ENCODE results near the gene ENPP3.

ENPP3 gene

DNA sequence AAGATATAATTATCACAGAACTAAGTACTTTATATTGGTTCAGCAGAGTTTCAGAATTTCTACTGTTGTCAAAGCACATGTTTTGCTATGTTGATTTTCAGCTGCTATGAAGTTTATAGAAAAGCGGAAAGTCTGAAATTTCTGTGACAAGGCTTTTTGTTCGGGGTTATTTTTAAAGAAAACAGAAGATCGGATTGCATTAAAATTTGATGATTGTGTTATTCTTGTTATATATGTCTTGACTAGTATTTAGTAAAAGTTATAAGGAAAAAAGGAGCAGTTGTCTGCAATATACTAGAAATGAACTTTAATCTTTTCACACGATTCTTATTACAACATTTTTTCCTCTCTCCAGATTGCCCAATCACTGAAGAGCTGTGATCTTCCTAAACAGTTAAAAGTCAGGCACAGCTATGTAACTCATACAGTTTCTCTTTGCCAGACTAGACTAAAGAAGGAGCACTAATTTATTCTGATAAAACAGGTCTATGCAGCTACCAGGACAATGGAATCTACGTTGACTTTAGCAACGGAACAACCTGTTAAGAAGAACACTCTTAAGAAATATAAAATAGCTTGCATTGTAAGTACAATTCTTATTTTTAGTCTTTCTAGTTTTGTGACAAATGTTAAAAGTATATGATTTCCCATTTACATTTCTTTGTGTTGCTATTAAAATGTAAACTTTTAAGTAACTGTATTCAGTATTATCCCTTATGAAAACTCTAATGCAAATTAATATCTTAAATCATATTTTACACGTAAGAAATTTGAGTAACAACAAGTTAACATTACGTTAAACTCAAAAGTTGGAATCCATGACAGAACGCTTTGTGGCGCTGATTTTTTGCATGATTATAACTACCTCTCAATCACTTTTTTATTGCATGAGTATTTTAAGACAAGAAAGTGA, at the start of gene ENPP3:
ENPP3 (plus strand) TSS at position 423 of the 913 bp plus-strand sequence; CDS start at position 506, 83 bp downstream.
- no peak for DNase-seq

DNA sequence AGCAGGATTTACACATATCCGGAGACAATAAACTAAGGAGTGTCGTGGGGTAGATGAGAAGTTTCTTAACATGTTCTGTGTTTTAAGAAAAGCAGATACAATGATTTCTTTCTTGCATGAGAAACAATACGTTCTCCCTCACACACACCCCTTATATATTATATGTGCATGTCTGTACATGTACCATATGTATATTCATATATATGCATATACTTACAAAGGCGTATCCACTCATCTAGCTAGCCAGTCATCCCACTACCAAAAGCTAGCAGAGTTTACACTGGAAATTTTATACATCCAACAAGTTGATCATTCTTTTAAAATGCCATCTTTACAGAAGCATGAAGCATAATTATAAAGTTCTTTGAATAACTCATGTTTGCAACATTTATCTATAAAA, 49.2 kb upstream of the ENPP3 start:
- DNase-seq: no peak

DNA sequence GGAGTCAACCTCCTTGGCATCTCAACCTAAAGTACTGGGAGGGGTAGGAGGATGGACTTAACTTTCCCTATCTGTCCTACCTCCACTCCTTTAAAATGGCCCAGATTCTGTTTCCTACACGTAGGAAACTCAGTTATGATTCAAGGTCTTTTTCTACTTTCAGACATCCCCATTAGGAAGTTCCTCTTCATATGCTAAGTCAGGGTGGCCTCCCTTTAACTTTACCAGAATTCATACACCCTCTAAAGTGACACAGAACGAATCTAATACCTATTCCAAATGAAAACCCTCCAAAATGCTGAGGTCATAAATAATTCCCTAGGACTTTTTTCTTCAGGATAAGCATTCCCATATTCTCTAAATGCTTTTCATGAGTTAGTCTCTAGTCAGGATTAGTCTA, 48.5 kb upstream of the ENPP3 start:
- no peak for DNase-seq

- no peak for DNase-seq
Observed at GRCh38 chr6:131592935-131593334, 44.2 kb upstream of the ENPP3 start.

DNA sequence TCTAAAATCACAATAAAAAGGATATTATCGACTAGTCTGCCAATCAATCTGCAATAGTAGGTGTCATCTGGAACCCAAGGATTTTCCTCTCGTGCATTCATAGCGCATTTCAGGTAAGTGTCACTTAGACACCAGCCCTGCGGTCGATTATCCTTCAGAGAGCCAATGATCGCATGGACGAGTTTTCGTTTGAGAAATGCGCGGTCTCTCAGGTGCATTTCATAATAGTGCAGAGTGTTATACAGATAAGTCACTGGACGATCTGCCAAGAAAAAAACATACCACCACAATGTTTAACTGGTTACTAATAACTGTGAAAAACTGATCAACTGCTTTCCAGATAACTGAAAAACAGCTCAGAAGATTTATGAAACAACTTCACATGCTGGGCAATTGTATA, 43.0 kb upstream of the ENPP3 start:
- DNase-seq: no peak

DNA sequence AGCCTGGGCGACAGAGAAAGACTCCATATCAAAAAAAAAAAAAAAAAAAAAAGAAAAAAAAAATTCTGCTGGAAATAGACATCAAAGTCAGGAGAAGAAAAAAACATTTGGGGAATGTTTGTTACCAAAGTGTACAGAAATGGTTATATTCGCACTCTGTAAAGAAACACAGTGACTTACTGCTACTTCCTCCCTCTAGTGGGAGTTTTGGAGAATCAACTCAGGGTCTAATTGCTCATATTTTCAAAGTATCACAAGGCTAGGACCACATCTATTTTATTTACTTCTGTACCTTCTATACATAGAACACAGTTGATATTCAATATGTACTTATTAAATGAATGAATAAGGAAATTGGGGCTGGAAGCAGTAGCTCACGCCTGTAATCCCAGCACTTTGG, 39.7 kb upstream of the ENPP3 start:
- DNase-seq: no peak

DNA sequence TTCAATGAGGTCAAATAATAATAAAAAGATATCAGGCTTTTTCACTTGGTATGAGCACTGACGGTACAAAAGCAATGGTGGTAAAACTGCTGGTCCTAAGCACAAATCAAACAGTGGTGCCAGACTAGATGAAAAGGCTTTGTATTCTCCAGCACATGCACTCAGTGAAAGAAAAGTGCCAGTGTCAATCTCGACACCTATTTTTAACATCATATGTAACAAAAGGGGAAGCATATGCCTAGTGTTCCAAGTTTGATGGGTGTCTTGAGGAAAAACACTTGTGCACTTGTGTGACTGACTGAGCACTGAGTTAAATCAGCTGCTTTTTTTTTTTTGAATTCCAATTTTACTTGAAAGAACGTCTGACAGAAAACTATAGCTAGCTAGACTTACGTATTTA, 36.4 kb upstream of the ENPP3 start:
- DNase-seq: no peak

GRCh38 chr6:131602781-131603312, 34.3 kb upstream of the ENPP3 start:
- DNase-seq: no peak

- no peak for DNase-seq
Observed at GRCh38 chr6:131613296-131613925, 23.7 kb upstream of the ENPP3 start.

- no peak for DNase-seq
Observed at GRCh38 chr6:131615275-131615674, 21.8 kb upstream of the ENPP3 start.

DNA sequence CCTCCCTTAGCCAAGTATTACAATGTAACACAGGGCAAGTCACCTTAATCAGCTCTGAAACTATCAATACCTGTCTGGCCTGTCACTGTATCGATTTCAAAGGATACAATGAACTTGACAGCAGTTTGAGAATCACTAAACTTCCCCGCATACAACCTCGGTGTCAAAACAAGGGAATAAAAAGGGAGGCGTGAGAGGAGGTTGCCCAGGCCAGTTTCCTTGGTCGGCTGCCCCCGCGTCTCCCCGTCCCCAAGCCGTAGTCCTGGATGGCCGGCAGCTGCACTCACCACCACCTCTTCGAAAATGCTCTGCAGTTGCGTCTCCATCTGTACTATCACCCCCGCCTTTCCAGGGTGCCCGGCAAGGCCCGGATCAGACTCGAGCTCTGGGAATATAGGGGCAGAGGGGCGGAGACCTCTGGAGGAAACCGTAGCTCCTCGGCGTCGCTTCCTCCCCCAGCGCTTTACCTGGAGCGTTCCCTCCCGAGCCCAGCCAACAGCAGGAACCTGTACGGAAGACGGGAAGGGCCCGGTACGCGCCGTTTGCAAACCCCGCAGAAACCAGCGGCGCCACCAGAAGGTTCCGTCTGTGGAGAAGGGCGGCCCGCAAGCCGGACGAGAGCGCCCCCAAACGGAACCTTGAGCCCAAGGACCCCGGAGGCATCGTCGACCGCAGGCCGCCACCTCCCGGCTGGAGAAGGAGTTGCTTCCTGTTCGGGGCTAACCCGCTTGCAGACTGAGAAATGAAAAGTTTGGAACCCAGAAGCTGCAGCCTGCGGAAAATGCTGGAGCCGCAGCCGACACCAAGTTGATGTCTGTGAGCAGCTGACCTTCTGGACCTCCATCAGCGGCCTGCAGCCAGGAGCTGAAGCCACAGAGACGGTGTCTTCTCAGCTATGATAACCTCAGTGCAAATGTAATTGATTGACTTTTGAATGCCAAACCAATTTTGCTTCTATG, 9.1 kb upstream of the ENPP3 start, which contains the start of gene MED23:
MED23 (minus strand) TSS at position 519 of the 959 bp plus-strand sequence; CDS start at position 326, 193 bp downstream.
- DNase-seq: peak; percentile 83

DNA sequence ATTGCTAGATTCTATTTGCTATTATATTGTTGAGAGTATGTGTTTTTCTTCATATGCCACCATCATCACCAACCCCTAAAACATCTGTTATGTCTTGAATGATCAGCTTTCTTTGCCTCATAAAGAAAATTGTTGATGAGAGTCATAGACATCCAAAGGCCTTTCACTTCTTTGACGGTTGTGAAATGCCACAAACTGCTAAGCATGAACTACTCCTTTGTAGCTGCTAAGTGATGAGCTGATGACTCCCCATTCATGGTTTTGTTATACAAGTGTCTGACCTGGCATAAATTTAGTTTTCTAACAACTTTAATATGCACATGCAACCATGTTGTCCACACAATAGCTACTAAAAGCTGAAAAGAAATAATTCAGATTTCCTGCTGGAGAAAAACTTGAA, 8.4 kb upstream of the ENPP3 start:
- no peak for DNase-seq

- DNase-seq: no peak
Observed at GRCh38 chr6:131629651-131630050, 7.5 kb upstream of the ENPP3 start.

DNA sequence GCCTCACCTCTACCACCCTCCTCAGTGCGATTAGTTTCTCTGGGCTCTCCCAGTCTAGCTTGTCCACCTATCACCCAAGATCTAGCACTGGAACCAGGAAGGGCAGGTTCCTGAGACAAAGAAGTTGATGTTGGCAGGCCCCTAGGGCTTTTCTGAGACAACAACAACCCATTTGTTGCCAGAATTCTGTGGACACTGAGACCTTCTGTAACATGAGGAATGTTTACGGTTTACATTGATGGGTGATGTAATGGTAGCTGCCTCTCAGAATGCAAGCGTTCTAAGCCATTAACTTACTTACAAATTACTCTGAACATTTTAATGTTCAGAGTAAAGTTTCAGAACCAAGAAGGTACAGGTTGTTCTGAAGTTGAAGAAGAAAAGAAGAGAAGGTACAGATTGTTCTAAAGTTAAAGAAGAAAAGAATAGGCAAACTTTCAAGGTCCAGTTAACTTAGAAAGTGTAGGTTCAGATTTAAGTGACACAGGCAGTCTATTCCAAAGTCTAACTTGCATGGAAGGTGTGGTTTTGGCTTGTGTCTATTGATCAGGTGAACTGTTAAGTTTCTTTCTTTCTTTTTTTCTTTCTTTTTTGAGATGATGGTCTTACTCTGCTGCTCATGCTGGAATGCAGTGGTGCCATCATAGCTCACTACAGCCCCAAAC, 5.3 kb upstream of the ENPP3 start:
- DNase-seq: no peak

GRCh38 chr6:131635384-131636340, 1.4 kb upstream of the ENPP3 start:
- no peak for DNase-seq

- no peak for DNase-seq
Observed at GRCh38 chr6:131638013-131638412, 911 bp downstream of the ENPP3 start.

DNA sequence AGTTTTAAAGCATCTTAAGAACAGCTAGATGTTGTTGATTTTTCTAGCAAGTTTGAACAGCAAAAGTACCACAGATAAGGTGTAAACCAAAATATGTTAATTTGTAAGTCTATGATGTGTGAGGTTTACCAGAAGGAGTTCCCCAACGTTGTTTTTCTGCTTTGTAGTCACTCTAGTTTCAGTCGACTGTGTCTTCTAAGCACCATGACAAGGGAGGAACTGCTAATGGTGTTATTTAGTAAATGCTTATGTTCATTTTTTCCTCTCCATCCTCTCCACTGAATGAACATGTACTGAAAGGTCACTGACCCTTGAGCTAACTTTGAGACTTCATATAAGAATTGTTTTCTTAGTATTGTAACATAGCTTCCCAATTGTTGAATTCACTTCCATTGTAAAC, 3.0 kb downstream of the ENPP3 start:
- DNase-seq: no peak

- DNase-seq: no peak
Observed at GRCh38 chr6:131640576-131640975, 3.5 kb downstream of the ENPP3 start.

DNA sequence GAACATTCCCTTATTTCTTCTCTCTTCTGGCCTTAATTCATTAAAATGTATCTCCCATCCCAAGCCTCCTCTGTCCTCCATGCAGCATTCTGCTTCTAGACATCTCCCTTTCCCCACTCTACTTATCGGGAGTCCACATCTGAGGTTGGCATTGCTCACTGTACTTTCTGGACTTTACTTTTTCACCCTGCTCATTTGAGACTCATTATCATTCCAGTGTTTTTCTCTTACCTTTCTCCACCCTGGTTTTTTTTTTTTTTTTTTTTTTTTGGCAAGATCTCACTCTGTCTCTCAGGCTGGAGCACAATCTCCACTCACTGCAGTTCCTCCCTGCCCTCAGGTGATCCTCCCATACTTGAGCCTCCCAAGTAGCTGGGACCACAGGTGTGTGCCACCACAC, 4.5 kb downstream of the ENPP3 start:
- DNase-seq: no peak

DNA sequence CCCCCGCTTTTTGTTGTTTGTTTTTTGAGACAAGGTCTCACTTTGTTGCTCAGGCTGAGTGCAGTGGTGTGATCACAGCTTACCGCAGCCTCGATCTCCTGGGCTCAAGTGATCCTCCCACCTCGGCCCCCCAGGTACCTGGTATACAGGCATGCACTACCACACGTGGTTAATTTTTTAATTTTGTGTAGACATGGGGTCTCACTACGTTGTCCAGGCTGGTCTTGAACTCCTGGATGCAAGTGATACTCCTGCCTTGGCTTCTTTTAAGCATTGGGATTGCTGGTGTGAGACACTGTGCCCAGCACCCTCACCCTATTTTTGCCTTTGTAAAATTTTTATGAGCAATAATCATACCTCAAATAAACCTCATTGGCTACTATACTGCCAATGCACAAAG, 5.5 kb downstream of the ENPP3 start:
- no peak for DNase-seq

Measured in NCI-H2227 treated with DMSO at 0.1 percent for 48 hours (cell line).